ENCODE results near the gene SPEM1. TPM values are rescaled to one million over a fixed set of nuclear protein-coding genes. Genes with fewer than 3 reads are reported as not detected.

SPEM1 gene
- total and polyA plus RNA-seq, 2 of the 13 experiments (the other 11 are each of a cell fraction or from before 2014, with no cell fraction given) = not detected

- no peak for TF ChIP-seq ZNF513 (CRISPR knock-in tag; conservative IDR thresholded peaks at IDR 0.05)
- TF ChIP-seq ZNF784 (CRISPR knock-in tag; IDR thresholded peaks at IDR 0.05; ENCODE audit: borderline replicate concordance) = no peak
- 0 out of 2 replicates have a peak, but pooled peaks have one; percentile 18 for TF ChIP-seq ZNF800 (CRISPR knock-in tag; IDR thresholded peaks at IDR 0.05)
- no peak for TF ChIP-seq HOXA9 (CRISPR knock-in tag; IDR thresholded peaks at IDR 0.05; ENCODE audit: borderline replicate concordance)
- no peak for TF ChIP-seq MXI1 (IDR thresholded peaks at IDR 0.05; ENCODE audit: borderline replicate concordance, low read depth, low read length)
- TF ChIP-seq FUBP1 (CRISPR knock-in tag; IDR thresholded peaks at IDR 0.05; ENCODE audit: borderline replicate concordance) = no peak
- no peak for TF ChIP-seq NAIF1 (CRISPR knock-in tag; IDR thresholded peaks at IDR 0.05; ENCODE audit: borderline replicate concordance)
- no peak for TF ChIP-seq PRPF4 (IDR thresholded peaks at IDR 0.05; ENCODE audit: low read depth, low read length, poor library complexity, severe bottlenecking)
- no peak for TF ChIP-seq ZNF431 (CRISPR knock-in tag; IDR thresholded peaks at IDR 0.05; ENCODE audit: borderline replicate concordance, low read depth)
- no peak for TF ChIP-seq ZKSCAN1 (IDR thresholded peaks at IDR 0.05; ENCODE audit: low read length)
- no peak for TF ChIP-seq ZNF441 (CRISPR knock-in tag; IDR thresholded peaks at IDR 0.05; ENCODE audit: borderline replicate concordance)
- TF ChIP-seq SNAPC4 (CRISPR knock-in tag; IDR thresholded peaks at IDR 0.05) = no peak
- no peak for TF ChIP-seq ETS1 (CRISPR knock-in tag; IDR thresholded peaks at IDR 0.05)
Measured at GRCh38 chr17:7380855-7381683, 39.1 kb upstream of the SPEM1 start, which contains the start of gene TNK1 (continued).
